GM19099 (cell line): ENCODE data around the gene DVL2.

Experiments used
- POLR2A ChIP-seq: IDR thresholded peaks from 3 replicates; pipeline ENCODE4 v1.6.1; 2011; ENCODE audit warnings: low read depth; ENCODE audit not compliant: insufficient read length; ENCODE audit errors: extremely low read depth

The DVL2 gene

DNA sequence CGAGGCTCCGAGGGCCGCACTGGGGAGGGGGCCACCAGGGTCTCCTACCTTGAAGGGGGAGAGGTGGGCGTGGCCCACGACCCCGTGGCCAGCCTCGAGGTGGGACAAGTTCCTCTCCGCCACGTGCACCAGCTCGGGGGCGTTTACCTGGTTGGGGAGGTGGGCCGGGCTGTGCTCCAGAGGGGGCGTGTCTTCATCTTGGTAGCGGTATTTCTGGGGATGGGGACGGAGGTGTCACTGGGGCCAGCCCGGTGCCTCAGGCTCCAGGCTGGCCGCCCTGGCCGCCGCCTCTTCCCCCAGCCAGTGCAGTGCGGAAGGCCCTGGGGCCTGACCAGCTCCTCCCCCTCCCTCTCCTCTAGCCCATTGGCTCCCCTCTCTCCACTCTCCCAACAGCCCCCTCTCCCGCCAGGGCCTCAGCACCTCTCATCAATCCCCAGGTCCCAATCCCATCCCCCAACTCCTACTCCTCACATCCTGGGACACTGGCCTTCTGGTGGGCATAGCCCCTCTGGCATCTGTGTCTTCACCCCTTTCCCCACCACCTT lies 26.2 kb downstream of the DVL2 start:
- TF ChIP-seq POLR2A: no peak

DNA sequence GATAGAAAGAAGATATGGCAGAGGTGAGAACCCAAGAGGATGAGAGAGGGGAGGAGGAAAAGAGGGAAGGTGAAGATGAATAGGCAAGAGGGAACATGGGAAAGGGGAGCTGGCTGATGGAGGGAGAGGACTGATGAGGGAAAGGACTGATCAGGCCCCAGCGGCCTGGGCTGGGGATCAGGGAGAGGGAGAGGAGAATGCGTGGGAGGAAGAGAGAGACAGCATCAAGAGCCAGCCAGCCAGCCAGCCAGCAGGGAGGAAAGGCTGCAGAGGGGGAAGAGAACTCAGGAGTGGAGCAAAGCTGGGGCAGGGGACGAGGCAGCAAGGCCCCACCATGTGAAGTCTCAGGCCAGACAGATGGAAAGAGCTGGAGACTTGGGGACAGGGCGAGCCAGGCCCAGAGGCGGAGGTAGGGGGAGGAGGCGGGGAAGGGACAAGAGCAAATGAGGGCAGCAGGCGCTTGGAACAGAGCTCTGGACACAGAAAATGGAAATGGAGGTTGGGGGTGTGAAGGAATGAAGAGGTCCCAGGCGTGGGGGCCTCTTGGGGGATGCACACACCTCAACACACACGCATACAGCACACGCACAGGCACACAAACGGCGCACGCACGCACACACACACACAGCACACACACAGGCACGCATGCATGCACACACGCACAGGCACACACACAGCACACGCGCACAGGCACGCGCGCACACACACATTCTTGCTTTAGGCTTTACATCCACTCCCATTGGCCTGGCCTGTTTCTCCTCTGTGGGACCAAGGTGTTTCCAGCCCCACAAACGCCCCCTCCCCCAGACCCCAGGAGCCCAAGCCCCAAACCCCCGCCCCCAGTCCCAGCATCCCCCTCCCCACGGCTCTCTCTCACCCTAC lies 27.0 kb downstream of the DVL2 start:
- TF ChIP-seq POLR2A: no peak

DNA sequence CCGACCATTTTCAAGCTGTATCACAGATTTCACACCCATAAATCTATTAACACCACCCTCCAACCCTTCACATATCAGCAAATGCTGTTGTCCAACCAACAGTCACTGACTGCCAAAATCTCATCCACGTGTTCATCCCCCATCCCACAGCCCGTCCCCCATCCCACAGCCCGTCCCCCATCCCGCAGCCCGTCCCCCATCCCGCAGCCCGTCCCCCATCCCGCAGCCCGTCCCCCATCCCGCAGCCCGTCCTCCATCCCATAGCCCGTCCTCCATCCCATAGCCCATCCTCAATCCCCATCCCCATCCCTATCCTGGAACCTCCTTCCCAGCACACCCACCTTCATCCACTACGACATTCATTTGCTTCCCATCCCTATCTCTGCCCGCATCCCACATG lies 28.8 kb downstream of the DVL2 start:
- TF ChIP-seq POLR2A: no peak

DNA sequence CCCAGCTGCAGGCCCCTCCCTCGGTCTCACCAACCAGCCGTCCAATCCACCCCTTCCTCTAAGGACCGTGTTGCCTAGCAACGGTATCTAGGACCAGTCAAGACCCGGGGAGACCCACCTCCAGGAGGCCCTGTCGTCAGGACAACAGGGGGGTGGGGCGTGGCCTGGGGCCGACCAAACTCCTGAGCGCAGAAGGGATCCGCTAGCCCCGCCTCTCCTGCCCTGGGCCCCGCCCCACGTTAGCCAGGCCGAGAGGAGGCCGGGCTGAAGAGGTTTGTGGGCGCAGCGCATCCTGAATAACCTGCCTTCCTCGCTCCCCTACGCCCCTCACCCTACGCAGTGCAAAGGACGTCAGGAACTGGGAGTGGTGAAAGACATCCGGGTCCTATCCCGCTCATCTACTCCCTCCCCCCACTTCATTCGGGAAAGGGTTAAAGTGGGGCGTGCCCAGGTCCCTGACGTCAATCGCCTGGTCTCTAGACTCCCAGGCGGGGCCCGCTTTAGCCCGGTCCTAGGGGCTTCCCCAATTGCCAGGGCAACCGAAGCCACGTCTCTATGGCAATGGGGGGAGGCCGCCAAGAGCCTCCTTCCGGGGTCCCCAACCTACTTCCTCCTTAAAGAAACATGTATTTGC lies 29.4 kb downstream of the DVL2 start:
- TF ChIP-seq POLR2A: peak; percentile 41

DNA sequence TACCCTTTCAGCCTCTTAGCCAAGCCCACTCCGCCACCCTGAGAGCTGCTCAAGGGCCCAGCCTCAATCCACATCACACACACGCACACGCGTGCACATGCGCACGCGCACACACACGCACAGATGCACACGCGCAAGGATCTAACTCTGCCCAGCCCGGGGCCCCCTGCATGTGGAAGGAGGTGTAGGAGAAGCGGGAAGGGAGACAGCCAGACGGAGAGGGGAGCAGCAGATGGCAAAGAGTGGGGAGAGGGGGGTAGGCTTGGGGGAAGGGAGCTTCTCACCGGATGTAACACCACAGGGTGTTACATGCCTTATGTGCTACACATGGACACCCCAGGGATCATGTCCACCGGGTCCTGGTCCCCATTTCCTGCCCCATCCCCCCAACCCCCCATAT lies 30.0 kb downstream of the DVL2 start:
- TF ChIP-seq POLR2A: no peak

DNA sequence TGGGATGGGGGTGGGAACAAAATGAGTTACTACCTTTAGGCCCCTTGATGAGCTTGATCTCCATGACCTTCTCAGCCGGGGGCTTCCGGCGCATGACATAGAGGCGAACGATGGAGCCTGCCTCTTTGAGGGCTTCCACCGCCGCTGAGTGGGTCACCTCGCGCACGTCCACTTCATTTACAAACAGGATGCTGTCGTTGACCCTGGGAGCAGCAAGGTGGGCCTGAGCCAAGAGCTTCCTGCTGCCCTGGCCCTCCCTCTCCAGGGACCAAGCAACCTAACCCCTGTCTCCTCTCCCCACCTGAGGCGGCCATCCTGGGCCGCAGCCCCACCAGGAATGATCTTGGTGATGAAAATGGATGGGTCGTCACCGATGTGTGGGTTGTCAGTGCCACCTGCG lies 30.9 kb downstream of the DVL2 start:
- no peak for TF ChIP-seq POLR2A

DNA sequence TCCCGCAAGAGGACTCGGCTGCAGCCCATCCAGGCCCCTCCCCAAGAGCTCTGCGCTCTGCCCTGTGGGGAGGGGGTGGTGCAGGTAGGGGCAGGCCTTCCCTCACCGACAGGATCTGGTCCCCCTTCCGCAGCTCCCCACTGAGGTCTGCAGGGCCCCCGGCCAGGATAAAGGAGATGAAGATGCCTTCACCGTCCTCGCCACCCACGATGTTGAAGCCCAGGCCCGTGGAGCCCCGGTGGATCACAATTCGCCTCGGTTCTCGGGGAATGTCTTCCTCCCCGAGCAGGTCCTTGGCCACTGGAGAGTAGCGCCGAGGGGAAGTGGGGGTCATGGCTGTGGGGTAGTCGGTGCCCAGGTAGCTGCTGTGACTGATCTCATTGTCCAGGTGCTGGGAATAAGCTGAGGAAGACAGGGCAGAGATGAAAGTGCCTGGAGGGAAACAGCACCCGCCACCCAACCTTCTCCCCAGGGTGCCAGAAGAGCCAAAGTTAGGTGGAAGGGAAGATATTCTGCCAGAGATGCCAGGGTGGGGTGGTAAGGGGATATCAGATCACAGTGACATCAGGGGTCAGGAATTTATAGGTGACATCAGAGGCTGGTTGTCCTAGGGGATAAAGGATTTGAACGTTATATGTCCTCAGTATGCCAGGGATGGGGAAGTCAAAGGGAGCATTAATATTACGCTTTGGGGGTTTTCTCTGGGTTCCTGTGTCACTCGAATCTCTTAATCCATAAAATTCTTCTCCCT lies 37.5 kb downstream of the DVL2 start:
- no peak for TF ChIP-seq POLR2A

DNA sequence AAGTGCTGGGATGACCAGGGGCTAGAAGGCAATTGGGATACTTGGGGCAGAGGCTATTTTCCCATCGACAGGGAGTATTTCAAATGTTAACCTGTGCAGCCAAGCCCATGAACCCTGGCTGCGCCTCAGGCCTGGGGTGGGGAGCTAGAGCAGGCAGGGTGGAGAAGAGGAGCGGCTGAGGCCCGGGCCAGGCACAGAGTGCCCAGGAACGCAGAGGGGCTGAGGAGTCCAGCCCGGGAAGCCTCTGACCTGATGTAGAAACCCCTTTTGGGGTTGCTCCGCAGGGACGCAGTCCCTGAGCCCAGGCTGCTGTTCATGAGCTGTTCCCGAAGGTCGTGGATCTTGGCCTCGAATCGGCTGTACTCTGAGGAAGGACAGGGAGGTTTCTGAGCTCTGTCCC lies 38.3 kb downstream of the DVL2 start:
- no peak for TF ChIP-seq POLR2A

DNA sequence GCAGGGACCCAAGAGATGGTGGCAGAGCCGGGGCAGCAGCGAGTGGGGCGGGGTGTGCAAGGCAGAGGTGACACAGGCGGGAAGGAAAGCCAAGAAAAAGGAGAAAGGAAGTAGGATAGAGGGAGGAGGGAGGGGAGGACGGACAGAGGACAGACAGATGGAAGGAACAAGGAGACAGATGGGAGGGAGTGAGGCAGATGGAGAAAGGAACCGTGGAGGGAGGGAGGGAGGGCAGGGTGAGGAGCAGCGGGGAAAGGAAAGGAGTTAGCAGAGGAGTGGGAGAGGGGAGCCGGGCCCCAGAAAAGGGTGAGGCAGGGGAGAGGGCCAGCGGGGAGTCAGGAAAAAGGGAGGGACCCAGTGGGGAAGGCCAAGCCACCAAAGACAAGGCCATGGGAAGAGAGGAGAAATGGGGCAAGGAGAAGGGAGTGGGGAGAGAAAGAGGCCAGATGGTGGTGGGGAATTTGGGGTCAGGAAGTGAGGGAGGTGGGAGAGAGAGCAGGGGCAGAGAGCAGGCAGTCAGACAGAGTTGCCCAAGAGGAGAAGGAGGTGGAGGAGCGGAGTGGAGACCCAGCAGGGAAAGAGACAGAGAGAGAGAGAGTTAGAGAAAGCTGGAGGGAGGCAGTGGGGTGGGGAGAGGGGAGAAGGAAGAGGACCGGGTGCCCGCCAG lies 41.9 kb downstream of the DVL2 start:
- no peak for TF ChIP-seq POLR2A

DNA sequence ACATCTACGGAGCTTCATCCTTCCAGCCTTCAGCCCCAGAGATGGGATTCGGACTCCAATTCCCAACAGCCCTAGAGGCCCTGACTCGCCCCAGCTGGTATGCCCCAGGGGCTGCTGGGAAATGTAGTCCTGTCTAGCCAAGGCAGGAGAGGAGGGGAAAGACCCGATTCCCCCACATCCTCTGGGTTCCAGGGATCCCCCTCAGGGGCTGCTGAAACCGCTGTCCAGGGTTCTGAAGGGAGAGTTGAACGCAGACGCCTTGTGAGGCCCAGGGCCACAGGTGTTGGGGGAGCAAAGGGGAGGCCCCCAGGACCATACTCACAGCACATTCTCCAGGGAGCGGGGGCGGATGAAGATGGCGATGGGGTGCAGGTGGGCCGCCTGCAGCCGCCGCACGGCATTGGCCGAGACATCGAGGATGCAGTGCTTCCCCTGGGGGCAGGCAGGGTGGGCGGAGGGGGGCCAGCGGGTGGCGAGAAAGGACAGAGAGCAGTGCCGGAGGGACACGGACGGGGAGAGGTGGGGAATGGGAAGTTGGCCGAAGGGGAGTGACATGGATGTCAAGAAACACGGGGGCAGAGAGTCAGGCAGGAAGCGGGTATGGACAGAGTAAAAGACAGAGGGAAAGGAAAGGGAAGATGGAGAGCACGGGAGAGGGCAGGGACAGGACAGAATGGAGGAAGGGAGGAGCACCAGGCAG lies 42.6 kb downstream of the DVL2 start:
- TF ChIP-seq POLR2A: no peak

DNA sequence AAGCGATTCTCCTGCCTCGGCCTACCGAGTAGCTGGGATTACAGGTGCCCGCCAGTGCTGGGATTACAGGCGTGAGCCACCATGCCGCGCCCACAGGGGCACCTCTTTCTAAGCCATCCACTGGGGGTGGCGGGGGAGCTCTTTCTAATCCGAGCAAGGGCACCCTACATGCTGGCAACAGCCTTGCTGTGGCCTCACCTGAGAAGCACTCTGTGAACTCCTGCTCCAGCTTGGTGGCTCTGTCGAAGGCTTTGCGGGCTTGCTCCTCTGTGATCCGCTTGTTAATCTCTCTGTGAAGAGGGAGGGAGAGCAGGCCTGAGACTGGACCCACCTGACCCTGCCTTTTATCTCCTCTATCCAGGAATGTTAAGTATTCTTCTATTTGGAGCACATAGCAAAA lies 43.2 kb downstream of the DVL2 start:
- no peak for TF ChIP-seq POLR2A

DNA sequence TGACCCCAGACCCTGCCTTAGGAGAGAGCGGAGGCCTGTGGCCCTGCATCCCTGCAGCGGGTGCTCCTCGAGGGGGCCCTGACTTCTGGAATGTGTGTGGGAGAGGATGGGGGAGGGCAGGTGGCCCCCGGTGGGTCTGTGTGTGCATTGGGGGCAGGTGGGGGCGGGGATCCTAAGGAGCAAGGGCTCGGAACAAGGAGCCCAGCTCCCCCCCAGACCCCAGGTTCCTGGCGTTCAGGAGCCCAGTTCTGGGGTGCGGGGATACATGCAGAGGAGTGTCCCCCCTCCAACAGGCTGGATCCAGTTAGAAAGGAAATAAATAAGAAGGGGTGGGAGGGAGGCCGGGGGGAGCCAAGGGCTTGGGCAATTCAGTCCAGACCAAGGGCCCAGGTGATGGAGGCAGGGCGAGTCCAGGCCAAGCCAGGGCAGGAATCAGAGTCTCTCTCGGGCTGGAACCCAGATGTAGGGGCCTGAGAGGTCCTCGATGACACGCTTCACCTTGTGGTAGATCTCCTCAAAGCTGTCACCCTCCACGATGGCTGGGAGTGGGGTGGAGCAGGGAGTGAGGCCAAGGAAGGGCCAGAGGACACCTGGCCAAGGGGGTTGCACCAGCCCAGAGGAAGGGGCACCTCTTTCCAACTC lies 43.9 kb downstream of the DVL2 start:
- TF ChIP-seq POLR2A: no peak

DNA sequence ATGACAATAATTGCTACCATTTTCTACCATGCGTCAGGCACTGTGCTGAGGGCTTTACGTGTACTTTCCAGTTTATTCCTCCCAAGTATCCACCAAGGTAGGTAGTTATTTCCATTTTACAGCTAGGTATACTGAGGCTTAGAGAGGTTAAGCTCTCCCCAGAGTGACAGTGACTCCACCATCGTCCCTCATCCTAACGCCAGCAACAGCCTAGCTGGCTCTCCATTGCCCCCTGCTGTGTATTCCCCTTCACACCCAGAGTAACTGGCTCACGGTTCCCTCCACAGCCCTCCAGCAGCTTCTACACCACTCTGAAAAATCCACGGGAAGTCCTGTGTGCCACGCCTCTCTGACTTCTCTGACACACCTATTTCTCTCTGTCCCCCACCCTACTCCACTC lies 48.1 kb downstream of the DVL2 start:
- TF ChIP-seq POLR2A: no peak

DNA sequence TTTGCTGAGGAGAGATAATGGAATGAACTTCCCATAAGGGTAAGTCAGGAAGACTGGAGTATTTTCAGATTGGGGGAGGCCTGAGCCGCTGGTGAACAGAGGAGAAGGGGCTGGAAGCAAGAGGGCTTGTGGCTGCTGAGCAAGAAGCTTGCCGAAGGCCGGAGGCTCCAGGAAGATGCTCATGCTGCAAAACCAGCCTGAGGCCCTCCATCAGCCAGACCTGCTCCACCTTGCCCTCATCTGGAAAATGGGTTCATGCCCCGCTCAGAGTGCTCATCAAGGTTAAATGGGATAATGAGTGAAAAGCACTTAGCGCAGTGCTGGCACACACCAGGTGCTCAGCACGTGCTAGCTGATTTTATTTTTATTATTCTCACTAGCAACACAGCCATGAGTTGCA lies 49.7 kb downstream of the DVL2 start:
- TF ChIP-seq POLR2A: no peak
